Right cardiac atrium (tissue), 5 donors: Measurements from ENCODE around the gene ANP32B. TPM values are rescaled to one million over a fixed set of nuclear protein-coding genes. Genes with fewer than 3 reads are reported as not detected.
A peak's percentile ranks its signal among the peaks of the same experiment; 100 is the strongest.
"Not testable (repeated sequence)": the region's sequence is repeated elsewhere in the genome, so short reads cannot be mapped to it uniquely, and the experiment has no call there.

ENCODE experiments used
- ATAC-seq, 2 donors: fragments of 200-7000 bp; cut with Tn5 transposase; one replicate each; pipeline versions ENCODE4 v1.8.0 to v1.9.1; 2020; ENCODE audit warnings: moderate library complexity in 2 of 2, mild to moderate bottlenecking in 1 of 2
- DNase-seq, 3 donors: peaks; one replicate each; pipeline ENCODE4 v3.0.0-alpha.2; 2020
- H3K27ac ChIP-seq: one replicate; pipeline ENCODE4 v1.5.1; 2013; ENCODE audit warnings: mild to moderate bottlenecking, low read length, control low read depth, moderate library complexity
- H3K27me3 ChIP-seq: one replicate; pipeline ENCODE4 v1.6.1; 2013; ENCODE audit not compliant: control insufficient read depth, insufficient read depth
- H3K4me1 ChIP-seq: one replicate; pipeline ENCODE4 v1.6.1; 2013; ENCODE audit warnings: low read length; ENCODE audit not compliant: control insufficient read depth, insufficient read depth
- H3K4me3 ChIP-seq: one replicate; pipeline ENCODE4 v1.5.1; 2013; ENCODE audit warnings: low read length, control low read depth
- H3K9me3 ChIP-seq: one replicate; pipeline ENCODE4 v1.6.1; 2013; ENCODE audit warnings: low read length; ENCODE audit not compliant: control insufficient read depth
- WGBS: extraction: QIAGEN DNeasy Blood & Tissue Kit; methylation state at CpG from one replicate; pipeline ENCODE4 v1.1.7; 2013; 5-methylcytosine and 5-hydroxymethylcytosine counted together
- intact Hi-C, 4 donors: fragments of 100-400 bp; cut with DNase I; formaldehyde crosslinking; loops; one replicate each; pipeline versions ENCODE4 v1.11.0 to v1.14.0; 2022 to 2023
- polyA plus RNA-seq: library from polyadenylated mRNA; stranded (reverse); fragments of 200-250 nt; gene quantifications from one replicate; pipeline ENCODE4 v1.2.3, GENCODE V29; 2013
- total RNA-seq, 4 donors: library from RNA; stranded (reverse); fragmentation: NEBNext Ultra II Directional; extraction: Animal tissue kit (Norgen Biotek cat#: 25700); gene quantifications; one replicate each; pipeline ENCODE4 v1.2.1, GENCODE V29; 2021
- donor health status: healthy with polysubstance abuse.
- donor health status: DM: no; HTN: yes; CAD: no.
- donor health status: DM: no; HTN: no; CAD: no.
- donor health status: DM: no; HTN: yes; CAD: no; lungs with severe emphysema.
- donor health status: DM: yes; HTN: yes; CAD: no.

Gene ANP32B
- total and polyA plus RNA-seq, 5 donors, result 60.4 to 74.5 (median 66.6) TPM

DNA sequence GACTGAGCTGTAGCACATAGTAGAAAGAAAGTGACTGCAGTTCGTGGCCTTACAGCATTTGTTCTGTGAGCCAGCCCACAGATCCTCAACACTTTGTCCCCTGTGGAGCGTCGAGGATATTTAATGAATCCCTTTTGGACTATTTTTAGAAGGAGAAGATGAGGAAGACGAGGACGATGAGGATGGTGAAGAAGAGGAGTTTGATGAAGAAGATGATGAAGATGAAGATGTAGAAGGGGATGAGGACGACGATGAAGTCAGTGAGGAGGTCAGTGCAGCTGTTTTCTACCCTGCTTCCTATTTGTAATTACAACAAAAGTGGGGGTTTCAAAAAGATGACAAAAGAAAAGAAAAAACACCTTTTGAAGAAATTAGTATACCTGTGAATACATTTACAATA is 28.0 kb downstream of the ANP32B start:
- WGBS, result 83% methylated on average over 7 of the region's 7 CpGs
- intact Hi-C loops, result no loop called here
- no peak for ATAC-seq

DNA sequence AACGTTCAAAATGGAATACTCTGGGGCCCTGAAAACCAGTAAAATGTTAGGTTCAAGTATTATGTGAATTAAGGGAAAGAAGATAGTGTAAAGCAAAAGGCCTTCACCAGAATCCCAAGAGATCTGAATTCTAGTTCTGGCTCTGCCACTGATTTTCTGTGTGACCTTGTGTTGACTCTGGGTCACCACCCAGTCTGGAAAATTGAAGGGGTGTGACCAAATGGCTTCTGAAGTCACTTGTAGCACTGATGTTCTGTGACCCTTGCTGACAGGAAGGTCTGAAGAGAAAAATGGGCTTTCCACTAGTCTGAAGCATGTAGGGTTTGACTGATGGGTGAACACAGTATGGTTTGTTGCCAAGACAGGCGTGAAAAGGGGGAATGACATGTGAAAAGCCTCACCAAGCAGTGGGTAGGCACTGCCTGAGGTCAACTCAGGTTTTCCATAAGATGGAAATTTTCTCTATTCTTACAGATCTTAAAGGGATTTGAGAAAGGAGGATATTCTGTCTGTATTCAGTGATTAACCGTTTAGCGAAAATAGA is 33.1 kb downstream of the ANP32B start:
- Histone ChIP-seq H3K4me3 (no peak overlapping the region), H3K27me3 (no peaks in the 10 kb centered on the region), H3K9me3 (no peaks in the 10 kb centered on the region), H3K4me1 (no peaks in the 10 kb centered on the region), H3K27ac (peak overlapping the region; percentile 31)
- no peak for DNase-seq
- 89% methylated on average over 4 of the region's 4 CpGs for WGBS
- intact Hi-C loops, result no loop called here
- peak in 1 of 2 donors; percentile 32 for ATAC-seq

More for the DNA sequence above, 28.0 kb downstream of the ANP32B start:
- no peak for DNase-seq
- Histone ChIP-seq H3K4me1 (peaks cover 3% of the 10 kb centered on the region), H3K27me3 (no peaks in the 10 kb centered on the region), H3K9me3 (no peaks in the 10 kb centered on the region), H3K27ac (no peak overlapping the region), H3K4me3 (no peak overlapping the region)

DNA sequence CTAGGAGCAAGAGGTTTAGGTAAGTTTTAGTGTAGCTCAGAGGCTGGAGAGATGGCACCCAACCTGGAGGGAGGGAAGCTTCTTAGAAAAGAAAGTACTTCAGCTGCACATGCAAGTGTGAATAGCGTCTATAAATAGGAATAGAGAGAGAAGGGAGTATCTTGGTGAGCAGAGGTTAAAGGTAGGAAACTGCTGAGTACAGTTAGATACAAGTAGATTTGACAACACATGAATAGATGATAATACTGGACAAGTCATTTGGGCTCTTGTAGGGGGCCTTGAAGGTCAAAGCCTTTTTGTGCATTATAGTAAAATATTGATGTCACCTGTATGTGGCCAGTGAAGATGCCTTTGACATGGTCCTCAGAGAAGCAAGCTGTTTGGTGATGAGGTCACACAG is 34.2 kb downstream of the ANP32B start:
- ATAC-seq, result no peak
- peak overlapping the region; percentile 87 for H3K27ac ChIP-seq
- no peaks in the 10 kb centered on the region for H3K9me3 ChIP-seq
- 67% methylated on average over 1 of the region's 1 CpG for WGBS
- no peak overlapping the region for H3K4me3 ChIP-seq
- no peak for DNase-seq
- no peaks in the 10 kb centered on the region for H3K27me3 ChIP-seq
- intact Hi-C loops, result no loop called here
- no peaks in the 10 kb centered on the region for H3K4me1 ChIP-seq

DNA sequence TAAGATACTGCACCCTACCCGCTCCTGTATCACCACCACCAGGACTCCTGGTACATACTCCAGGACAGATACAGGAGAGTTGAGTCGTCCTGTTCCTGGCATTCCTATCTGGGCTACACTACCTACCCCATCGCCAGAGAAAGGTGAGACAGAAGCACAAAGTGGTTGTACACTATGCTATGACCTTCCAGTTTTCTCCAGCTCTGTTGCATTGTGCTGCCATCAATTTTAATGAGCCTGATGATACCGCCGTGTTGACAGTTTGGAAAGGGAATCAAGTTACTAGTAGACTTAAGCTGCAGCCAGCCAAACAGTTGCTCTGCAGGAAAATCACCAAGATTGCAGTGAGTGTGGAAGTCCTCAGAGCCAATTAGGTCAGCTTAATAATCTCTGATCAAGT is 35.2 kb downstream of the ANP32B start:
- Histone ChIP-seq H3K4me3 (no peak overlapping the region), H3K4me1 (no peaks in the 10 kb centered on the region), H3K9me3 (no peaks in the 10 kb centered on the region), H3K27ac (peak overlapping the region; percentile 87), H3K27me3 (no peaks in the 10 kb centered on the region)
- intact Hi-C loops, result no loop called here
- ATAC-seq (peak in 1 of 2 donors; percentile 27), DNase-seq (no peak)
- 64% methylated on average over 5 of the region's 5 CpGs for WGBS

DNA sequence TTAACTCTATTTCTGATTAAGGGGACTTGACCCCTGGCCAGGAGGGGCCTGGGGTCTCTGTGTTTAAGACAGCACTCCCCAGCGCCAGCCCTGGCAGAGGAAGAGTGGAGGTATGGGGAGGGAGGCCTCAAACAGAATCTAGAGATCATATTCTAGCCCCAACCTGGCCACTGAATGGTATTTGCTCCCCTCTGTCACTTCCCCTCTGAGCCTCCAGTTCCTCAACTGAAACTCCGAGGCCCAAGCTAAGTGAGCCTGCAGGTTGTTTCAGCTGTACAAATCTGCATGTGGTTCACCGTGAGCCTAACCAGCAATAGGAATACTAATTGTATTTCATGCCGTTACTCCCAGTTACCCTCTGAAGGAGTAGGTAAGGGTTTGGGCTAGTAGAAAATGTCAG is 36.0 kb downstream of the ANP32B start:
- WGBS, result 90% methylated on average over 4 of the region's 4 CpGs
- ATAC-seq (no peak), DNase-seq (no peak)
- no peak overlapping the region for H3K27ac ChIP-seq
- H3K9me3 ChIP-seq, result no peaks in the 10 kb centered on the region
- no peak overlapping the region for H3K4me3 ChIP-seq
- H3K4me1 ChIP-seq, result no peaks in the 10 kb centered on the region
- H3K27me3 ChIP-seq, result no peaks in the 10 kb centered on the region
- intact Hi-C loops, result no loop called here

DNA sequence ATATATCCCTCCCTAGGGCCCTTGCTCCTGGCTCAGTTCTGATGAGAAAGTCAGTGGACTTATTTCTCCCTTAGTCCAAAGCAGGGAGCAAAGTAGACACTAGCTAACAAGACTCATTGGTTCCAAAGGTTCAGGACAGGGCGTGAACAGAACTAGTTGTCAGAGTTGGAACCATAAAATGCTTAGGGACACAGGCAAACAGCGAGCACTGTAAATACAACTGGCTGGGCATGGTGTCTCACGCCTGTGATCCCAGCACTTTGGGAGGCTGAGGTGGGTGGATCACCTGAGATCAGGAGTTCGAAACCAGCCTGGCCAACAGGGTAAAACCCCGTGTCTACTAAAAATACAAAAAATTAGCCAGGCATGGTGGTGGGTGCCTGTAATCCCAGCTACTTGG is 36.7 kb downstream of the ANP32B start:
- H3K4me3 ChIP-seq, result not testable (repeated sequence)

GRCh38 chr9:98020476-98021145 is 37.5 kb downstream of the ANP32B start:
- 93% methylated on average over 8 of the region's 8 CpGs for WGBS
- no peaks in the 10 kb centered on the region for H3K9me3 ChIP-seq
- H3K27me3 ChIP-seq, result no peaks in the 10 kb centered on the region
- H3K4me3 ChIP-seq, result no peak overlapping the region
- ATAC-seq (no peak), DNase-seq (no peak)
- H3K27ac ChIP-seq, result no peak overlapping the region
- intact Hi-C loops, result no loop called here
- H3K4me1 ChIP-seq, result no peaks in the 10 kb centered on the region

More for the DNA sequence above, 36.7 kb downstream of the ANP32B start:
- H3K4me1 ChIP-seq, ATAC-seq, intact Hi-C loops, H3K27me3 ChIP-seq, H3K27ac ChIP-seq, H3K9me3 ChIP-seq, DNase-seq: not testable (repeated sequence)
- WGBS, result 92% methylated on average over 5 of the region's 5 CpGs

GRCh38 chr9:98021306-98022040 is 38.3 kb downstream of the ANP32B start:
- DNase-seq (peak in 2 of 3 donors; percentile 29 to 56), ATAC-seq (peak; percentile 70 to 82)
- Histone ChIP-seq H3K9me3 (no peaks in the 10 kb centered on the region), H3K27me3 (no peaks in the 10 kb centered on the region), H3K27ac (peak overlapping the region; percentile 76), H3K4me3 (no peak overlapping the region), H3K4me1 (no peaks in the 10 kb centered on the region)
- WGBS, result 68% methylated on average over 8 of the region's 8 CpGs
- intact Hi-C loops, result no loop called here

DNA sequence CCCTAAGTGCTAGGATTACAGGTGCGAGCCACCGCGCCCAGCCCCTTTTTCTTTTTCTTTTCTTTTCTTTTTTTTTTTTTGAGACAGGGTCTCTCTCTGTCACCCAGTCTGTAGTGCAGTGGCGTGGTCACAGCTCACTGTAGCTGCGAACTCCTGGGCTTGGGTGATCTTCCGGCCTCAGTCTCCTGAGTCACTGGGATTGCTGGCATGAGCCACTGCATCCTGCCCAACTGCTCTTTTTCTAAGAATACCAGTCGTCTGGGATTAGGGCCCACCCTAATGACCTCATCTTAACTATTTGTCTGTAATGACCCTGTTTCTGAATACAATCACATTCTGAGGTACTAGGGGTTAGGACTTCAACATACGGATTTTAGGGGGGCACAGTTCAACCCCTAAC is 39.3 kb downstream of the ANP32B start:
- H3K4me1 ChIP-seq, result no peaks in the 10 kb centered on the region
- H3K4me3 ChIP-seq, result no peak overlapping the region
- no peak overlapping the region for H3K27ac ChIP-seq
- DNase-seq (peak in 1 of 3 donors; percentile 23), ATAC-seq (peak in 1 of 2 donors; percentile 73)
- intact Hi-C loops, result no loop called here
- no peaks in the 10 kb centered on the region for H3K27me3 ChIP-seq
- 75% methylated on average over 8 of the region's 8 CpGs for WGBS
- no peaks in the 10 kb centered on the region for H3K9me3 ChIP-seq

GRCh38 chr9:98024702-98025101 is 41.6 kb downstream of the ANP32B start:
- DNase-seq, result no peak
- no peaks in the 10 kb centered on the region for H3K27me3 ChIP-seq
- 92% methylated on average over 1 of the region's 1 CpG for WGBS
- H3K4me1 ChIP-seq, result no peaks in the 10 kb centered on the region
- no peaks in the 10 kb centered on the region for H3K9me3 ChIP-seq
- intact Hi-C loops, result no loop called here
- H3K27ac ChIP-seq, result no peak overlapping the region
- H3K4me3 ChIP-seq, result no peak overlapping the region
- no peak for ATAC-seq

GRCh38 chr9:98031169-98031568 is 48.0 kb downstream of the ANP32B start:
- H3K27me3 ChIP-seq, result no peaks in the 10 kb centered on the region
- no peaks in the 10 kb centered on the region for H3K9me3 ChIP-seq
- H3K4me1 ChIP-seq, result no peaks in the 10 kb centered on the region
- no peak overlapping the region for H3K27ac ChIP-seq
- DNase-seq (no peak), ATAC-seq (no peak)
- intact Hi-C loops, result loop anchor here (5.0 to 10.0 kb wide), 4 partner anchors 46 to 106 kb away; partner anchors contain the start of genes ANP32B (in 2 of the 4) and TRMO (in 1 of the 4)
- H3K4me3 ChIP-seq, result no peak overlapping the region
